ENCODE data around the gene MAP1B.
"Not testable (repeated sequence)": the region's sequence is repeated elsewhere in the genome, so short reads cannot be mapped to it uniquely, and the experiment has no call there.

Gene MAP1B

GRCh38 chr5:72079288-72079687 lies 28.0 kb upstream of the MAP1B start:
- H3K27ac Mint-ChIP-seq: no peak overlapping the region
- H3K36me3 Mint-ChIP-seq (ENCODE audit: low read depth): no peaks in the 10 kb centered on the region
- no peaks in the 10 kb centered on the region for H3K9me3 Mint-ChIP-seq
- H3K4me1 Mint-ChIP-seq (ENCODE audit: low read depth): no peaks in the 10 kb centered on the region
- H3K4me3 Mint-ChIP-seq: no peak overlapping the region
- peaks cover 35% of the 10 kb centered on the region for H3K27me3 Mint-ChIP-seq (ENCODE audit: low read depth)

DNA sequence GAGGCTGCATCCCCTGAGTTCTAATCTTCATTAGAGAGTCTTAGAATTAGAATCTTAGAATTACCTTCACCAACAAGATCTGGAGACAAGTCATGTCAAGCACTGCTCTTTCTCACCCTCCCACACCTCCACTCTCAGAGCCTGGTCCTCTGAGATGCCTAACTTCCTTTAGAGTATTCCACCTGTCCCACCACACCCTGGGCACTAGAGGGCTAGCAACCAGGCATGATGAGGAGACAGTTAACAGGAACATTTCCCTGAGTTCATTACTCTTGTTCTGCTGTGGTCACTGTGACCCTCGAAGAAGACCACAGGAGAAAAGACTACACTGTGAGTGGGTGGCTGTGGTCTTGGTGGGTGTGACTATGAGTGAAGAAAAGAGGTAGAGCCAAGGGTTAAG lies 25.2 kb upstream of the MAP1B start:
- H3K9me3 Mint-ChIP-seq: no peaks in the 10 kb centered on the region
- H3K4me1 Mint-ChIP-seq (ENCODE audit: low read depth): no peaks in the 10 kb centered on the region
- H3K36me3 Mint-ChIP-seq (ENCODE audit: low read depth): no peaks in the 10 kb centered on the region
- H3K27ac Mint-ChIP-seq: no peak overlapping the region
- no peak overlapping the region for H3K4me3 Mint-ChIP-seq
- peaks cover 43% of the 10 kb centered on the region for H3K27me3 Mint-ChIP-seq (ENCODE audit: low read depth)

GRCh38 chr5:72084876-72085275 lies 22.4 kb upstream of the MAP1B start:
- Mint-ChIP-seq H3K9me3 (no peaks in the 10 kb centered on the region), H3K4me3 (no peak overlapping the region), H3K27me3 (ENCODE audit: low read depth) (peaks cover 40% of the 10 kb centered on the region), H3K36me3 (ENCODE audit: low read depth) (no peaks in the 10 kb centered on the region), H3K27ac (no peak overlapping the region), H3K4me1 (ENCODE audit: low read depth) (no peaks in the 10 kb centered on the region)

- peaks cover 39% of the 10 kb centered on the region for H3K27me3 Mint-ChIP-seq (ENCODE audit: low read depth)
- H3K9me3 Mint-ChIP-seq: no peaks in the 10 kb centered on the region
- no peak overlapping the region for H3K27ac Mint-ChIP-seq
- no peaks in the 10 kb centered on the region for H3K4me1 Mint-ChIP-seq (ENCODE audit: low read depth)
- H3K4me3 Mint-ChIP-seq: no peak overlapping the region
- H3K36me3 Mint-ChIP-seq (ENCODE audit: low read depth): no peaks in the 10 kb centered on the region
Measured at GRCh38 chr5:72085319-72085718, 22.0 kb upstream of the MAP1B start.

DNA sequence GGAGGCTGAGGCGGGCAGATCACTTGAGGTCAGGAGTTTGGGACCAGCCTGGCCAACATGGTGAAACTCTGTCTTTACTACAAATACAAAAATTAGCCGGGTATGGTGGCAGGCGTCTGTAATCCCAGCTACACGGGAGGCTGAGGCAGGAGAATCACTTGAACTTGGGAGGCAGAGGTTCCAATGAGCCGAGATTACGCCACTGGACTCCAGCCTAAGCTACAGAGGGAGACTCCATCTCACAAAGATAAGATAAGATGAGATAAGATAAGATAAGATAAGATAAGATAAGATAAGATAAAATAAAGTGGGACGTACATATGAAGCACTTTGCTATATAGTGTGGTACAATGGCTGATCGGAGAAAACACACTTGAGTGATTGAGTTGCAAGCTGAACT lies 17.6 kb upstream of the MAP1B start:
- H3K27me3 Mint-ChIP-seq (ENCODE audit: low read depth); H3K4me1 Mint-ChIP-seq (ENCODE audit: low read depth); H3K9me3 Mint-ChIP-seq; H3K27ac Mint-ChIP-seq; H3K4me3 Mint-ChIP-seq; H3K36me3 Mint-ChIP-seq (ENCODE audit: low read depth): not testable (repeated sequence)

- H3K36me3 Mint-ChIP-seq (ENCODE audit: low read depth): no peaks in the 10 kb centered on the region
- peaks cover 7% of the 10 kb centered on the region for H3K27me3 Mint-ChIP-seq (ENCODE audit: low read depth)
- H3K9me3 Mint-ChIP-seq: no peaks in the 10 kb centered on the region
- H3K4me1 Mint-ChIP-seq (ENCODE audit: low read depth): no peaks in the 10 kb centered on the region
- H3K4me3 Mint-ChIP-seq: no peak overlapping the region
- H3K27ac Mint-ChIP-seq: no peak overlapping the region
Measured at GRCh38 chr5:72092074-72092473, 15.2 kb upstream of the MAP1B start.

GRCh38 chr5:72093217-72093616 lies 14.1 kb upstream of the MAP1B start:
- H3K4me3 Mint-ChIP-seq: no peak overlapping the region

GRCh38 chr5:72093824-72094223 lies 13.5 kb upstream of the MAP1B start:
- H3K9me3 Mint-ChIP-seq: no peaks in the 10 kb centered on the region
- no peak overlapping the region for H3K4me3 Mint-ChIP-seq
- H3K27ac Mint-ChIP-seq: no peak overlapping the region
- no peaks in the 10 kb centered on the region for H3K36me3 Mint-ChIP-seq (ENCODE audit: low read depth)
- H3K4me1 Mint-ChIP-seq (ENCODE audit: low read depth): no peaks in the 10 kb centered on the region
- H3K27me3 Mint-ChIP-seq (ENCODE audit: low read depth): peaks cover 9% of the 10 kb centered on the region

More at GRCh38 chr5:72093217-72093616, 14.1 kb upstream of the MAP1B start:
- Mint-ChIP-seq H3K4me1 (ENCODE audit: low read depth) (no peaks in the 10 kb centered on the region), H3K9me3 (no peaks in the 10 kb centered on the region), H3K36me3 (ENCODE audit: low read depth) (no peaks in the 10 kb centered on the region), H3K27ac (no peak overlapping the region), H3K27me3 (ENCODE audit: low read depth) (peaks cover 9% of the 10 kb centered on the region)

GRCh38 chr5:72096602-72097188 lies 10.6 kb upstream of the MAP1B start:
- Mint-ChIP-seq H3K4me1 (ENCODE audit: low read depth) (no peaks in the 10 kb centered on the region), H3K27ac (no peak overlapping the region), H3K9me3 (no peaks in the 10 kb centered on the region), H3K4me3 (no peak overlapping the region), H3K27me3 (ENCODE audit: low read depth) (peaks cover 19% of the 10 kb centered on the region), H3K36me3 (ENCODE audit: low read depth) (no peaks in the 10 kb centered on the region)

GRCh38 chr5:72101828-72102227 lies 5.4 kb upstream of the MAP1B start:
- H3K27ac Mint-ChIP-seq: no peak overlapping the region
- H3K4me3 Mint-ChIP-seq: no peak overlapping the region
- H3K27me3 Mint-ChIP-seq (ENCODE audit: low read depth): peaks cover 40% of the 10 kb centered on the region
- H3K4me1 Mint-ChIP-seq (ENCODE audit: low read depth): no peaks in the 10 kb centered on the region
- no peaks in the 10 kb centered on the region for H3K9me3 Mint-ChIP-seq
- H3K36me3 Mint-ChIP-seq (ENCODE audit: low read depth): no peaks in the 10 kb centered on the region

GRCh38 chr5:72106817-72107130 lies 501 bp upstream of the MAP1B start:
- Mint-ChIP-seq H3K27me3 (ENCODE audit: low read depth) (peaks cover 59% of the 10 kb centered on the region), H3K9me3 (no peaks in the 10 kb centered on the region), H3K4me3 (peak overlapping the region; percentile 48), H3K36me3 (ENCODE audit: low read depth) (no peaks in the 10 kb centered on the region), H3K27ac (no peak overlapping the region), H3K4me1 (ENCODE audit: low read depth) (peaks cover 1% of the 10 kb centered on the region)

DNA sequence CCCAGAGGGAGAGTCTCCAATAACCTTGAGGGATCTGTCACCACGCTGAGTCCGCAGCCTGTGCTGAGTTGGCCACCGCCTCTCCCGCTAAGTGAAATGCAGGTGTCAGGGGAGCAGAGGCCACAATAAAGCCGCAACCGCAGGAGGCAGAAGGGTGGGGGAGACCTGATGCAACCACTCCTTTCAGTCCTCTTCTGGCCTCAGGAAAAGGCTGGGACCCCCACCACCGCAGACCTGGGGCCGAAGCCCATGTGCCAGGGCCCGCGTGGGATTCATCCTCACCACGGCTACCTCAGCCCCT lies 576 bp downstream of the MAP1B start:
- H3K27ac Mint-ChIP-seq: no peak overlapping the region
- H3K27me3 Mint-ChIP-seq (ENCODE audit: low read depth): peaks cover 68% of the 10 kb centered on the region
- H3K4me3 Mint-ChIP-seq: peak overlapping the region; percentile 10
- no peaks in the 10 kb centered on the region for H3K9me3 Mint-ChIP-seq
- no peaks in the 10 kb centered on the region for H3K36me3 Mint-ChIP-seq (ENCODE audit: low read depth)
- H3K4me1 Mint-ChIP-seq (ENCODE audit: low read depth): peaks cover 1% of the 10 kb centered on the region

GRCh38 chr5:72108202-72109061 lies 1.2 kb downstream of the MAP1B start:
- H3K27ac Mint-ChIP-seq: no peak overlapping the region
- H3K27me3 Mint-ChIP-seq (ENCODE audit: low read depth): peaks cover 69% of the 10 kb centered on the region
- H3K4me1 Mint-ChIP-seq (ENCODE audit: low read depth): peaks cover 1% of the 10 kb centered on the region
- H3K4me3 Mint-ChIP-seq: peak overlapping the region; percentile 42
- H3K36me3 Mint-ChIP-seq (ENCODE audit: low read depth): no peaks in the 10 kb centered on the region
- H3K9me3 Mint-ChIP-seq: no peaks in the 10 kb centered on the region

GRCh38 chr5:72109062-72109411 lies 1.8 kb downstream of the MAP1B start:
- Mint-ChIP-seq H3K9me3 (no peaks in the 10 kb centered on the region), H3K27me3 (ENCODE audit: low read depth) (peaks cover 67% of the 10 kb centered on the region), H3K4me1 (ENCODE audit: low read depth) (peaks cover 1% of the 10 kb centered on the region), H3K36me3 (ENCODE audit: low read depth) (no peaks in the 10 kb centered on the region), H3K4me3 (peak overlapping the region; percentile 42), H3K27ac (no peak overlapping the region)

DNA sequence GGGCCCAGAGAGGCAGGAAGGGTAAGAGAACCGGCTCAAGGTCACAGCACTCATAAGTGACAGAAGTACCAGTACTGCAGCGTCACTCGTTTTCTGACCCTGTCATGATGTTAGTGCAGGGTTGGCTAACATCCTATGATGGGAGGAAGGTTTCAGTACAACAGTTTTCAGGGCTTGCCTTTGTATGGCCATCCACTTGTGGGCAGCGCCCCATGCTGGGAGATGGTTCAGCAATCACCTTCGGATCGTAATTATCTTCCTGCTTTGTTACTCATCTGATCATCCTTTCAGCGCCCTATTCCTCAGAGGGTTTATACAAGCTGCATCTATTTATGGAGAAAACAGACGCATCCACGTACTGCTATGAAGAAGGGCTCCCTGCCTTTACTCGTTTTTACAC lies 2.4 kb downstream of the MAP1B start:
- H3K4me1 Mint-ChIP-seq (ENCODE audit: low read depth): peaks cover 1% of the 10 kb centered on the region
- no peaks in the 10 kb centered on the region for H3K36me3 Mint-ChIP-seq (ENCODE audit: low read depth)
- no peak overlapping the region for H3K4me3 Mint-ChIP-seq
- H3K27ac Mint-ChIP-seq: no peak overlapping the region
- no peaks in the 10 kb centered on the region for H3K9me3 Mint-ChIP-seq
- H3K27me3 Mint-ChIP-seq (ENCODE audit: low read depth): peaks cover 63% of the 10 kb centered on the region
